HL-60/S4 treated with phorbol 12-myristate 13-acetate at 8.2 ng/mL for 4 days and 3 days (cell line): ENCODE data around the gene CEP85.

Source experiments
- in situ Hi-C: fragments of 300-500 bp; cut with MboI; formaldehyde crosslinking; loops from 2 replicates; pipeline ENCODE4 v1.15.0; 2022; ENCODE audit warnings: low sequenced_read_pairs

CEP85 gene

GRCh38 chr1:26315874-26316850, 82.2 kb downstream of the CEP85 start:
- in situ Hi-C loops = no loop called here

GRCh38 chr1:26317146-26317545, 83.1 kb downstream of the CEP85 start:
- in situ Hi-C loops = no loop called here

GRCh38 chr1:26317612-26318337, 83.8 kb downstream of the CEP85 start, which contains the start of gene CD52:
CD52 (plus strand) TSS chr1:26317958; CDS start chr1:26318018, 60 bp downstream.
- in situ Hi-C loops = no loop called here

GRCh38 chr1:26318338-26319064, 84.5 kb downstream of the CEP85 start:
- in situ Hi-C loops = no loop called here

- in situ Hi-C loops = no loop called here
These were observed 86.9 kb downstream of the CEP85 start for GRCh38 chr1:26320896-26321295.

- in situ Hi-C loops = no loop called here
These were observed 87.5 kb downstream of the CEP85 start for GRCh38 chr1:26321315-26322041.

GRCh38 chr1:26322042-26322331, 88.0 kb downstream of the CEP85 start:
- in situ Hi-C loops = no loop called here

GRCh38 chr1:26323382-26323781, 89.4 kb downstream of the CEP85 start:
- in situ Hi-C loops = no loop called here

- in situ Hi-C loops = no loop called here
These were observed 90.5 kb downstream of the CEP85 start for GRCh38 chr1:26324550-26324949.

GRCh38 chr1:26327956-26328362, 94.0 kb downstream of the CEP85 start:
- in situ Hi-C loops = no loop called here
